K562 (cell line): ENCODE results near the gene MICAL1. TPM values are rescaled to one million over a fixed set of nuclear protein-coding genes. Genes with fewer than 3 reads are reported as not detected.

Source experiments
- ATAC-seq: fragments of 200-7000 bp; cut with Tn5 transposase; 3 replicates; pipeline ENCODE4 v1.9.1; 2020; ENCODE audit warnings: moderate library complexity
- BruUV-seq: library from RNA; stranded (reverse); fragments of 400-500 nt; replicated peaks from 2 replicates; lab custom pipeline; 2021; lab: Mats Ljungman, UMichigan
- CTCF ChIA-PET: fragments of 300-600 bp; formaldehyde crosslinking; extraction: SDS; loops from one replicate; lab custom pipeline; 2021; ENCODE audit warnings: low intra/inter-chr PET ratio; lab: Yijun Ruan, JAX
- POLR2A ChIA-PET: fragments of 300-600, 350-650 bp; sonication (Branson Sonifier 250); formaldehyde crosslinking; extraction: SDS; loops from one replicate; lab custom pipeline; 2021; ENCODE audit warnings: antibody characterized with exemption, inconsistent platforms; lab: Yijun Ruan, JAX
- DNase-seq, 4 experiments: peaks; one replicate each; pipeline versions ENCODE4 v3.0.0 to v3.0.0-alpha.2; 2011 to 2018; ENCODE audit warnings: low spot score in 3 of 4, mixed read lengths in 3 of 4; ENCODE audit errors: extremely low read depth in 1 of 4
- FAIRE-seq: peaks from 2 replicates; lab custom pipeline; 2011; peaks lifted over from hg19 to GRCh38; lab: Jason Lieb, UNC
- H2AFZ ChIP-seq: 2 replicates; pipeline ENCODE4 v1.6.0; 2011; ENCODE audit warnings: low read depth, low read length, control low read depth, inconsistent platforms
- H3K27ac ChIP-seq: fragments of 200-600 bp; 3 replicates; pipeline ENCODE4 v1.8.0; 2011; ENCODE audit warnings: low read depth, mild to moderate bottlenecking, control low read depth, inconsistent platforms, low read length, moderate library complexity, mixed read lengths; ENCODE audit errors: extremely low read depth
- H3K27me3 ChIP-seq, 2 experiments: fragments of 300-600 bp in 1 of 2; 2 replicates in 1 of 2; 3 replicates in 1 of 2; pipeline versions ENCODE4 v1.6.0 to v1.8.0; 2011; ENCODE audit warnings: inconsistent platforms in 2 of 2, low read length in 2 of 2, mild to moderate bottlenecking in 1 of 2, mixed read lengths in 1 of 2, moderate library complexity in 1 of 2; ENCODE audit not compliant: control insufficient read depth in 2 of 2, insufficient read depth in 2 of 2
- H3K36me3 ChIP-seq: fragments of 300-600 bp; 3 replicates; pipeline ENCODE4 v1.8.0; 2011; ENCODE audit warnings: mild to moderate bottlenecking, low read length, inconsistent platforms; ENCODE audit not compliant: control insufficient read depth, insufficient read depth
- H3K4me1 ChIP-seq, 2 experiments: fragments of 200-600 bp in 1 of 2; replicated peaks in 1 of 2; 2 replicates in 1 of 2; 3 replicates in 1 of 2; pipeline versions ENCODE4 v1.5.1 to v1.8.0; 2011; ENCODE audit warnings: inconsistent platforms in 2 of 2, low read length in 2 of 2, mild to moderate bottlenecking in 1 of 2, mixed read lengths in 1 of 2, moderate library complexity in 1 of 2; ENCODE audit not compliant: control insufficient read depth in 2 of 2, insufficient read depth in 2 of 2
- H3K4me2 ChIP-seq: 2 replicates; pipeline ENCODE4 v1.6.1; 2011; ENCODE audit warnings: low read length, control low read depth, inconsistent platforms, mixed read lengths; ENCODE audit not compliant: insufficient read depth
- H3K4me3 ChIP-seq: fragments of 200-600 bp; sonication (generic), shearing (Covaris generic); 2 replicates; pipeline ENCODE4 v1.5.1; 2016; ENCODE audit warnings: control low read depth, inconsistent platforms
- H3K79me2 ChIP-seq: fragments of 200-600 bp; 3 replicates; pipeline ENCODE4 v1.8.0; 2011; ENCODE audit warnings: low read length, inconsistent platforms; ENCODE audit not compliant: control insufficient read depth, insufficient read depth
- H3K9ac ChIP-seq, 2 experiments: 2 replicates each; pipeline versions ENCODE4 v1.6.0 to v1.6.1; 2011; ENCODE audit warnings: low read depth in 2 of 2, low read length in 2 of 2, control low read depth in 1 of 2, inconsistent platforms in 1 of 2, mild to moderate bottlenecking in 1 of 2, mixed read lengths in 1 of 2; ENCODE audit not compliant: insufficient read depth in 1 of 2
- H3K9me1 ChIP-seq: one replicate; pipeline ENCODE4 v1.6.0; 2011; ENCODE audit warnings: inconsistent platforms, mild to moderate bottlenecking, low read length, moderate library complexity; ENCODE audit not compliant: control insufficient read depth, insufficient read depth
- H3K9me3 ChIP-seq: replicated peaks from 2 replicates; pipeline ENCODE4 v1.5.1; 2011; ENCODE audit warnings: low read depth, low read length, inconsistent platforms; ENCODE audit not compliant: control insufficient read depth, insufficient read depth
- H4K20me1 ChIP-seq: replicated peaks from 2 replicates; pipeline ENCODE4 v1.6.1; 2011; ENCODE audit warnings: low read length, inconsistent platforms, mixed read lengths; ENCODE audit not compliant: control insufficient read depth, insufficient read depth
- ARID1B ChIP-seq: fragments of 450-650 bp; IDR thresholded peaks from 2 replicates; pipeline ENCODE4 v1.6.1; 2016; ENCODE audit warnings: antibody characterized with exemption, mild to moderate bottlenecking, inconsistent platforms
- ATF1 ChIP-seq, 2 experiments: fragments of 450-650 bp in 1 of 2; IDR thresholded peaks; 2 replicates each; pipeline ENCODE4 v1.6.1; 2016; ENCODE audit warnings: missing compliant biosample characterization in 1 of 2, missing genetic modification characterization in 1 of 2
- MAX ChIP-seq: sonication (generic); formaldehyde crosslinking; IDR thresholded peaks from 2 replicates; pipeline ENCODE4 v1.9.0; 2022; ENCODE audit warnings: mild to moderate bottlenecking, missing genetic modification reagents
- POLR2G ChIP-seq: fragments of 200-400 bp; formaldehyde crosslinking; IDR thresholded peaks from 2 replicates; pipeline ENCODE4 v1.6.1; 2017; ENCODE audit warnings: low read depth, mild to moderate bottlenecking, antibody characterized with exemption, low read length, moderate library complexity
- STAT6 ChIP-seq: sonication (generic); formaldehyde crosslinking; IDR thresholded peaks from 2 replicates; pipeline ENCODE4 v1.8.1; 2023; ENCODE audit warnings: mild to moderate bottlenecking, missing genetic modification reagents
- SUPT5H ChIP-seq: fragments of 450-650 bp; IDR thresholded peaks from 2 replicates; pipeline ENCODE4 v1.6.1; 2016
- ZNF586 ChIP-seq: fragments of 450-650 bp; formaldehyde crosslinking; conservative IDR thresholded peaks from 2 replicates; pipeline ENCODE4 v1.4.0; 2020; ENCODE audit warnings: mild to moderate bottlenecking, moderate library complexity
- WGBS: fragments of 100-300 bp; shearing (Covaris generic); methylation state at CpG from one replicate; pipeline ENCODE4 v1.1.6; 2016; ENCODE audit warnings: low coverage, mixed read lengths; ENCODE audit not compliant: insufficient coverage; ENCODE audit errors: missing lambda C conversion rate; 5-methylcytosine and 5-hydroxymethylcytosine counted together
- in situ Hi-C: fragments of 300-500 bp; cut with MboI; formaldehyde crosslinking; loops from 4 replicates; pipeline ENCODE4 v1.15.0; 2018; ENCODE audit warnings: inconsistent platforms, mixed read lengths
- intact Hi-C: fragments of 100-400 bp; cut with micrococcal nuclease; formaldehyde crosslinking; loops from 2 replicates; pipeline ENCODE4 v1.14.2; 2022
- polyA plus RNA-seq, 8 experiments: library from polyadenylated mRNA; depleted of rRNA in 4 of 8; stranded (reverse) in 5 of 8; unstranded in 3 of 8; fragments of >200 nt; fragmentation: Nextera tagmentation in 2 of 8; fragmentation: Illumina TruSeq in 1 of 8; extraction: Ambion mirVana in 2 of 8; extraction: Trizol in 1 of 8; gene quantifications; 2 replicates each; pipeline versions ENCODE4 v1.2.1 to v1.2.3, GENCODE V29; 2011 to 2014; ENCODE audit warnings: inconsistent platforms in 1 of 8, missing spikeins in 1 of 8
- total RNA-seq, 7 experiments: library from RNA; depleted of rRNA in 6 of 7; stranded (reverse); fragments of >200 nt in 6 of 7; fragmentation: Illumina TruSeq in 2 of 7; extraction: Trizol in 2 of 7; gene quantifications; 2 replicates each; pipeline versions ENCODE4 v1.2.1 to v1.2.3, GENCODE V29; 2011 to 2021; ENCODE audit warnings: low replicate concordance in 1 of 7
- TF ChIP-seq, protein P1 (sequence below): fragments of 250-450 bp; sonication (Bioruptor Pico); IDR thresholded peaks from 2 replicates; pipeline ENCODE4 v1.8.0; 2022; ENCODE audit warnings: moderate library complexity, mild to moderate bottlenecking, inconsistent platforms

Gene MICAL1
- total and polyA plus RNA-seq, 9 of the 15 experiments (the other 6 are each of a cell fraction or from before 2014, with no cell fraction given), result 0.07 to 15.2 (median 7.0) TPM

DNA sequence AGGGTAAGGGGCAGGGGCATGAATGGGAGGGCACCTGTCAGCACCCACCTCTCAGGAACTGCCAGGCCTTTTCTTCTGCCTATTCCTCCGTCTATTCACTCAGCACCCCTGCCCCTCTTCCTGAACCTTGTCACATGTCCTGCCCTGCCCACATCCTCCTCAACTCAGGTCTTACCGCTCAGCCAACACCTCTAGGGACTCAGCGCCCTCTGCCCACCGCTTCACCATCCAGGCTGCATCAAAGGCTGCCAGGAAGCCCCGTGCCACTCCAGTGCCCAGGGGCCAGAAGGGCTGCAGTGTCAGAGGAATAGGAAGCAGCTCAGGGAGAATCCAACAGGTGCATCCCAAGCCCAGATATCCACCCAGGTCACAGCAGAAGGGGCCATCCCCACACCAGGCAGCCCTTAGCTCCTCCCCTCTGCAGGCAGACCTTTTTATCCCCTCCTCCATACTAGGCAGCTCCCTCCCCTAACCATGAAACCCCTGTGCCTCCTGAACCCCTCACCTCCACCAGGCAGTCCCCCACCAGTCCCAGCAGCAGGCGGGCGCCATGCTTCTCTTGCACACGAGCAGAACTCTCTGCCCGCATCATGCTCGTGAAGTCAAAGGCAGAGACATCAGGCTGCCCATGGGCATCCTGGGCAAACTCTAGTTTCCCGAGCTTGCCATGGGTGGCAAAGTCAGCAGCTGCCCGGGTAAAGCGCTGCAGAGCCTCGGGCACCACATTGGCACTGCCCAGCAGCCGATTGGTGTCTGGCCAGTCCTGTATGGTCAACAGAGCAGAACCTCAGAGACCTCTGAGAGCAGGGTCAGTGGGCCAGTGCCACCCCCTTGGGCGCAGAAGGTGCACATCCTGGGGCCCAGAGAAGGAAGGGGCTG, 5.5 kb downstream of the MICAL1 start:
- ATAC-seq (no peak), DNase-seq (no peak), FAIRE-seq (no peak)
- 56% methylated on average over 11 of the region's 16 CpGs for WGBS
- Histone ChIP-seq H3K4me1 (peaks cover 11 to 51% of the 10 kb centered on the region in 2 experiments; a peak in 4 of 5 replicates), H3K4me2 (no peak overlapping the region), H4K20me1 (no peaks in the 10 kb centered on the region), H2AFZ (no peak overlapping the region), H3K9ac (peak overlapping the region in 1 of 2 experiments; percentile 38; a peak in 1 of 4 replicates), H3K79me2 (no peaks in the 10 kb centered on the region), H3K27me3 (no peaks in the 10 kb centered on the region), H3K27ac (no peak overlapping the region), H3K9me3 (no peaks in the 10 kb centered on the region), H3K4me3 (no peak overlapping the region), H3K9me1 (no peaks in the 10 kb centered on the region), H3K36me3 (peaks cover 18% of the 10 kb centered on the region; the same call in 1 of the 3 replicates)
- no TSS peak for BruUV-seq
- TF ChIP-seq POLR2G (peak; percentile 63; the same call in 1 of the 2 replicates), ARID1B (no peak), STAT6 (no peak), SUPT5H (0 out of 2 replicates have a peak, but pooled peaks have one; percentile 5), ZNF586 (CRISPR knock-in tag) (no peak), ATF1 (CRISPR knock-in tag; IDR thresholded peaks at IDR 0.05) (no peak), ATF1 (tag; IDR thresholded peaks at IDR 0.05) (no peak), MAX (CRISPR knock-in tag) (0 out of 2 replicates have a peak, but pooled peaks have one; percentile 14)
- TF ChIP-seq, protein P1, sequence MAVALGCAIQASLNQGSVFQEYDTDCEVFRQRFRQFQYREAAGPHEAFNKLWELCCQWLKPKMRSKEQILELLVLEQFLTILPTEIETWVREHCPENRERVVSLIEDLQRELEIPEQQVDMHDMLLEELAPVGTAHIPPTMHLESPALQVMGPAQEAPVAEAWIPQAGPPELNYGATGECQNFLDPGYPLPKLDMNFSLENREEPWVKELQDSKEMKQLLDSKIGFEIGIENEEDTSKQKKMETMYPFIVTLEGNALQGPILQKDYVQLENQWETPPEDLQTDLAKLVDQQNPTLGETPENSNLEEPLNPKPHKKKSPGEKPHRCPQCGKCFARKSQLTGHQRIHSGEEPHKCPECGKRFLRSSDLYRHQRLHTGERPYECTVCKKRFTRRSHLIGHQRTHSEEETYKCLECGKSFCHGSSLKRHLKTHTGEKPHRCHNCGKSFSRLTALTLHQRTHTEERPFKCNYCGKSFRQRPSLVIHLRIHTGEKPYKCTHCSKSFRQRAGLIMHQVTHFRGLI (CRISPR knock-in tag), result no peak
- intact Hi-C loops, result no loop called here
- ChIA-PET CTCF (no interaction called here), POLR2A (interaction anchor here (0.6 to 8.2 kb wide), 5 partner anchors 6 to 532 kb away, joined by 3 to 92 read pairs (median 4); partner anchors contain the start of genes PPIL6, SESN1 and SMPD2)
- in situ Hi-C loops, result no loop called here
